BE2C (cell line): ENCODE results near the gene GCFC2.

Experiments
- DNase-seq: peaks from one replicate; pipeline ENCODE4 v3.0.0-alpha.2; 2020
- H3K27me3 ChIP-seq: fragments of 250-450 bp; sonication (Bioruptor Pico); 2 replicates; pipeline ENCODE4 v1.5.1; 2020; ENCODE audit warnings: mild to moderate bottlenecking
- H3K36me3 ChIP-seq: fragments of 250-450 bp; sonication (Bioruptor Pico); 2 replicates; pipeline ENCODE4 v1.5.1; 2020; ENCODE audit warnings: mild to moderate bottlenecking
- H3K4me1 ChIP-seq: fragments of 250-450 bp; sonication (Bioruptor Pico); 2 replicates; pipeline ENCODE4 v1.5.1; 2020
- H3K4me3 ChIP-seq: 2 replicates; pipeline ENCODE4 v1.5.1; 2011; ENCODE audit warnings: low read depth, low read length
- H3K9me3 ChIP-seq: fragments of 250-450 bp; sonication (Bioruptor Pico); 2 replicates; pipeline ENCODE4 v1.5.1; 2020
- CTCF ChIP-seq: IDR thresholded peaks from 2 replicates; pipeline ENCODE4 v1.5.1; 2012; ENCODE audit warnings: mild to moderate bottlenecking, low read depth, low read length

GCFC2 gene

GRCh38 chr2:75710220-75710576 is 517 bp downstream of the GCFC2 start:
- no peak for DNase-seq
- no peaks in the 10 kb centered on the region for H3K9me3 ChIP-seq
- H3K4me1 ChIP-seq = no peaks in the 10 kb centered on the region
- H3K27me3 ChIP-seq = no peaks in the 10 kb centered on the region
- H3K4me3 ChIP-seq = peak overlapping the region; percentile 78
- no peaks in the 10 kb centered on the region for H3K36me3 ChIP-seq
- TF ChIP-seq CTCF = no peak

- Histone ChIP-seq H3K4me1 (no peaks in the 10 kb centered on the region), H3K27me3 (no peaks in the 10 kb centered on the region), H3K36me3 (peaks cover 4% of the 10 kb centered on the region), H3K4me3 (peak overlapping the region; percentile 78), H3K9me3 (no peaks in the 10 kb centered on the region)
- no peak for TF ChIP-seq CTCF
- no peak for DNase-seq
Observed at GRCh38 chr2:75709297-75709696, 1.4 kb downstream of the GCFC2 start.

GRCh38 chr2:75707901-75708300 is 2.8 kb downstream of the GCFC2 start:
- Histone ChIP-seq H3K4me1 (no peaks in the 10 kb centered on the region), H3K27me3 (no peaks in the 10 kb centered on the region), H3K4me3 (no peak overlapping the region), H3K9me3 (no peaks in the 10 kb centered on the region), H3K36me3 (peaks cover 4% of the 10 kb centered on the region)
- no peak for TF ChIP-seq CTCF
- DNase-seq = no peak

GRCh38 chr2:75705921-75706320 is 4.8 kb downstream of the GCFC2 start:
- no peaks in the 10 kb centered on the region for H3K27me3 ChIP-seq
- H3K4me1 ChIP-seq = no peaks in the 10 kb centered on the region
- no peak for DNase-seq
- H3K36me3 ChIP-seq = peaks cover 7% of the 10 kb centered on the region
- H3K4me3 ChIP-seq = no peak overlapping the region
- H3K9me3 ChIP-seq = no peaks in the 10 kb centered on the region
- TF ChIP-seq CTCF = no peak

- no peaks in the 10 kb centered on the region for H3K4me1 ChIP-seq
- no peak for DNase-seq
- H3K9me3 ChIP-seq = no peaks in the 10 kb centered on the region
- no peaks in the 10 kb centered on the region for H3K27me3 ChIP-seq
- peaks cover 7% of the 10 kb centered on the region for H3K36me3 ChIP-seq
- H3K4me3 ChIP-seq = no peak overlapping the region
- TF ChIP-seq CTCF = no peak
Observed at GRCh38 chr2:75703589-75704287, 7.0 kb downstream of the GCFC2 start.

GRCh38 chr2:75702593-75702992 is 8.1 kb downstream of the GCFC2 start:
- H3K4me3 ChIP-seq = no peak overlapping the region
- H3K4me1 ChIP-seq = no peaks in the 10 kb centered on the region
- H3K9me3 ChIP-seq = no peaks in the 10 kb centered on the region
- DNase-seq = no peak
- H3K27me3 ChIP-seq = no peaks in the 10 kb centered on the region
- no peak for TF ChIP-seq CTCF
- peaks cover 7% of the 10 kb centered on the region for H3K36me3 ChIP-seq
